Panc1 (cell line): ENCODE data around the gene CPM. TPM values are rescaled to one million over a fixed set of nuclear protein-coding genes. Genes with fewer than 3 reads are reported as not detected.

ENCODE experiments used
- ATAC-seq: fragments of 200-7000 bp; cut with Tn5 transposase; 2 replicates; pipeline ENCODE4 v1.9.1; 2020; ENCODE audit warnings: mild to moderate bottlenecking, moderate library complexity
- BruUV-seq: library from RNA; stranded (reverse); fragments of 400-500 nt; replicated peaks from 2 replicates; lab custom pipeline; 2021; lab: Mats Ljungman, UMichigan
- CTCF ChIA-PET: fragments of 300-600 bp; sonication (Branson Sonifier 250); formaldehyde crosslinking; loops from one replicate; lab custom pipeline; 2022; ENCODE audit warnings: antibody characterized with exemption; lab: Charles Lee
- POLR2A ChIA-PET: fragments of 300-600 bp; sonication (Branson Sonifier 250); formaldehyde crosslinking; loops from one replicate; lab custom pipeline; 2022; ENCODE audit warnings: antibody characterized with exemption; lab: Charles Lee
- DNase-seq: peaks from one replicate; pipeline ENCODE4 v3.0.0-alpha.2; 2010; ENCODE audit warnings: low read depth, low spot score
- H3K27ac ChIP-seq: 2 replicates; pipeline ENCODE4 v1.5.1; 2011; ENCODE audit warnings: mild to moderate bottlenecking, low read length, inconsistent platforms
- H3K27me3 ChIP-seq: fragments of 200-500 bp; sonication (Bioruptor generic); 2 replicates; pipeline ENCODE4 v1.6.0; 2014; ENCODE audit warnings: low read length, inconsistent platforms; ENCODE audit not compliant: control insufficient read depth, insufficient read depth
- H3K36me3 ChIP-seq: fragments of 200-500 bp; sonication (Bioruptor generic); 2 replicates; pipeline ENCODE4 v1.5.1; 2014; ENCODE audit warnings: inconsistent platforms, mild to moderate bottlenecking, low read length, moderate library complexity; ENCODE audit not compliant: control insufficient read depth, insufficient read depth
- H3K4me1 ChIP-seq: 2 replicates; pipeline ENCODE4 v1.5.1; 2011; ENCODE audit warnings: inconsistent platforms, mild to moderate bottlenecking, low read length, moderate library complexity; ENCODE audit not compliant: control insufficient read depth, insufficient read depth
- H3K4me3 ChIP-seq, 2 experiments: 2 replicates each; pipeline ENCODE4 v1.5.1; 2011 to 2012; ENCODE audit warnings: low read depth in 2 of 2, low read length in 2 of 2, mild to moderate bottlenecking in 2 of 2, inconsistent platforms in 1 of 2, moderate library complexity in 1 of 2
- H3K9me3 ChIP-seq: fragments of 200-500 bp; sonication (Bioruptor generic); 2 replicates; pipeline ENCODE4 v1.5.1; 2014; ENCODE audit warnings: low read depth, mild to moderate bottlenecking, inconsistent platforms, low read length, moderate library complexity; ENCODE audit not compliant: control insufficient read depth, insufficient read depth
- POLR2AphosphoS5 ChIP-seq: IDR thresholded peaks from 2 replicates; pipeline ENCODE4 v1.6.1; 2012; ENCODE audit warnings: mild to moderate bottlenecking, low read depth, low read length, moderate library complexity
- REST ChIP-seq, 2 experiments: IDR thresholded peaks; 2 replicates each; pipeline ENCODE4 v1.6.1; 2011 to 2012; ENCODE audit warnings: low read depth in 2 of 2, control low read depth in 1 of 2, low read length in 1 of 2, mild to moderate bottlenecking in 1 of 2, moderate library complexity in 1 of 2; ENCODE audit not compliant: insufficient read depth in 1 of 2
- SIN3A ChIP-seq: IDR thresholded peaks from 2 replicates; pipeline ENCODE4 v1.6.1; 2012; ENCODE audit warnings: low read depth, mild to moderate bottlenecking, low read length, moderate library complexity, borderline replicate concordance; ENCODE audit not compliant: insufficient read depth
- TCF7L2 ChIP-seq: IDR thresholded peaks from 2 replicates; pipeline ENCODE4 v1.6.1; 2011; ENCODE audit warnings: mild to moderate bottlenecking, low read depth, low read length, inconsistent platforms
- in situ Hi-C: cut with HindIII; loops from 2 replicates; pipeline ENCODE4 v1.10.0; 2016; ENCODE audit warnings: low sequenced_read_pairs, low pct_unique_long_range_greater_than_20kb
- intact Hi-C: fragments of 100-400 bp; cut with micrococcal nuclease; formaldehyde crosslinking; loops from one replicate; pipeline ENCODE4 v1.10.0; 2022; ENCODE audit not compliant: unreplicated experiment
- total RNA-seq: library from RNA; stranded (reverse); gene quantifications from one replicate; pipeline ENCODE4 v1.2.1, GENCODE V29; 2021; ENCODE audit not compliant: unreplicated experiment
- TF ChIP-seq, protein P1 (sequence below): fragments of 450-650 bp; IDR thresholded peaks from 2 replicates; pipeline ENCODE4 v1.5.1; 2017; ENCODE audit warnings: mild to moderate bottlenecking

Gene CPM
- total RNA-seq, 1 experiment from 2014 or later = 11.2 TPM

DNA sequence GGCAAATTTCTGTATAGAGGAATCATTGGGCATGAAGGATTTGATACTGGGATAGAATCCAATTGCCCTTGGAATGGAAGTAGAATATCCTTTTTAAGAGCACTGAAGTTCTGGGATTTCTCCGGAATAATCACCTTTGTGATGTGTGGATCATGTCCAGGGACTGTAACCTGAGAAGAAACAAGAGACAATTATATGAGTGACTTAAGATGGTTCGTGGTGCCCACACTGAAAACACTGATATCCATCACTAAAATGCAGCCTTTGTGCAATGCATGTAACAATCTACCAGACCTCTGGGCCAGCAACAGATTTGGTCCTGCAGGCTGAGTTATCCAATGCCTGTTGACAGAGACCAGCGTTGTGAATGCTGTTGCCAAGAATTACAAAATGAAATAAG, 76.5 kb downstream of the CPM start:
- Histone ChIP-seq H3K36me3 (no peaks in the 10 kb centered on the region), H3K4me3 (no peak overlapping the region), H3K9me3 (no peaks in the 10 kb centered on the region), H3K27me3 (no peaks in the 10 kb centered on the region), H3K27ac (no peak overlapping the region), H3K4me1 (no peaks in the 10 kb centered on the region)
- no TSS peak for BruUV-seq
- TF ChIP-seq, protein P1, sequence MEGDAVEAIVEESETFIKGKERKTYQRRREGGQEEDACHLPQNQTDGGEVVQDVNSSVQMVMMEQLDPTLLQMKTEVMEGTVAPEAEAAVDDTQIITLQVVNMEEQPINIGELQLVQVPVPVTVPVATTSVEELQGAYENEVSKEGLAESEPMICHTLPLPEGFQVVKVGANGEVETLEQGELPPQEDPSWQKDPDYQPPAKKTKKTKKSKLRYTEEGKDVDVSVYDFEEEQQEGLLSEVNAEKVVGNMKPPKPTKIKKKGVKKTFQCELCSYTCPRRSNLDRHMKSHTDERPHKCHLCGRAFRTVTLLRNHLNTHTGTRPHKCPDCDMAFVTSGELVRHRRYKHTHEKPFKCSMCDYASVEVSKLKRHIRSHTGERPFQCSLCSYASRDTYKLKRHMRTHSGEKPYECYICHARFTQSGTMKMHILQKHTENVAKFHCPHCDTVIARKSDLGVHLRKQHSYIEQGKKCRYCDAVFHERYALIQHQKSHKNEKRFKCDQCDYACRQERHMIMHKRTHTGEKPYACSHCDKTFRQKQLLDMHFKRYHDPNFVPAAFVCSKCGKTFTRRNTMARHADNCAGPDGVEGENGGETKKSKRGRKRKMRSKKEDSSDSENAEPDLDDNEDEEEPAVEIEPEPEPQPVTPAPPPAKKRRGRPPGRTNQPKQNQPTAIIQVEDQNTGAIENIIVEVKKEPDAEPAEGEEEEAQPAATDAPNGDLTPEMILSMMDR = no peak
- TF ChIP-seq TCF7L2 (no peak), REST (IDR thresholded peaks at IDR 0.05; ENCODE audit: insufficient read depth in 1 of 2, low read depth in 2 of 2, low read length in 1 of 2) (no peak), SIN3A (no peak), POLR2AphosphoS5 (no peak)
- ChIA-PET CTCF (no interaction called here), POLR2A (no interaction called here)
- DNase-seq = no peak
- intact Hi-C loops = no loop called here
- no peak for ATAC-seq
- in situ Hi-C loops = no loop called here

DNA sequence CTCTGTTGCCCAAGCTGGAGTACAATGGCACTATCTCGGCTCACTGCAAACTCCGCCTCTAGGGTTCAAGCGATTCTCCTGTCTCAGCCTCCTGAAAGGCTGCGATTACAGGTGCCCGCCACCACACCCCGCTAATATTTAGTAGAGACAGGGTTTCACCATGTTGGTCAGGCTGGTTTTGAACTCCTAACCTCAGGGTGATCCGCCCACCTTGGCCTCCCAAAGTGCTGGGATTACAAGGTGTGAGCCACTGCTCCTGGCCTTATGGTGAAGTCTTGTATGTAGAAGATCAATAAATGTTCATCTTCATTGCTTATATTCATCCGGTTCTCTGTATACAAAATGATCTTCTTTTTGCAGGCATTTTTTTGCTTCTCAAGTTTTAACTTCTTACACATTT, 77.2 kb downstream of the CPM start:
- BruUV-seq = no TSS peak
- Histone ChIP-seq H3K27me3 (no peaks in the 10 kb centered on the region), H3K36me3 (no peaks in the 10 kb centered on the region), H3K9me3 (no peaks in the 10 kb centered on the region), H3K27ac (no peak overlapping the region), H3K4me3 (no peak overlapping the region), H3K4me1 (no peaks in the 10 kb centered on the region)
- in situ Hi-C loops = no loop called here
- ATAC-seq (no peak), DNase-seq (no peak)
- POLR2A ChIA-PET = no interaction called here
- intact Hi-C loops = no loop called here
- CTCF ChIA-PET = no interaction called here
- TF ChIP-seq TCF7L2 = no peak
- TF ChIP-seq REST (IDR thresholded peaks at IDR 0.05; ENCODE audit: insufficient read depth in 1 of 2, low read depth in 2 of 2, low read length in 1 of 2) = no peak
- TF ChIP-seq SIN3A = no peak
- no peak for TF ChIP-seq POLR2AphosphoS5
- TF ChIP-seq, protein P1 = no peak
